Caco-2 (cell line): Measurements from ENCODE around the gene WDR33. TPM values are rescaled to one million over a fixed set of nuclear protein-coding genes. Genes with fewer than 3 reads are reported as not detected.

Experiments
- BruUV-seq: library from RNA; stranded (reverse); fragments of 400-500 nt; replicated peaks from 2 replicates; lab custom pipeline; 2021; lab: Mats Ljungman, UMichigan
- CTCF ChIA-PET: fragments of 300-600 bp; sonication (Branson Sonifier 250); formaldehyde crosslinking; loops from one replicate; lab custom pipeline; 2022; ENCODE audit warnings: antibody characterized with exemption; lab: Charles Lee
- POLR2A ChIA-PET: fragments of 300-600 bp; sonication (Branson Sonifier 250); formaldehyde crosslinking; loops from one replicate; lab custom pipeline; 2022; ENCODE audit warnings: antibody characterized with exemption; lab: Charles Lee
- DNase-seq, 2 experiments: peaks; one replicate each; pipeline versions ENCODE4 v3.0.0 to v3.0.0-alpha.2; 2020 to 2022
- H3K27me3 ChIP-seq: replicated peaks from 2 replicates; pipeline ENCODE4 v1.6.0; 2011; ENCODE audit warnings: low read length; ENCODE audit not compliant: control insufficient read depth, insufficient read depth
- H3K36me3 ChIP-seq: 2 replicates; pipeline ENCODE4 v1.5.1; 2011; ENCODE audit warnings: low read length; ENCODE audit not compliant: control insufficient read depth, insufficient read depth
- H3K4me1 ChIP-seq: fragments of 250-450 bp; sonication (Bioruptor Pico); 2 replicates; pipeline ENCODE4 v1.5.1; 2020; ENCODE audit warnings: mild to moderate bottlenecking
- H3K4me3 ChIP-seq: 2 replicates; pipeline ENCODE4 v1.5.1; 2011; ENCODE audit warnings: low read depth, mild to moderate bottlenecking, control low read depth, low read length
- H3K9me3 ChIP-seq: fragments of 250-450 bp; sonication (Bioruptor Pico); 2 replicates; pipeline ENCODE4 v1.5.1; 2020; ENCODE audit warnings: mild to moderate bottlenecking, moderate library complexity
- H3K27ac Mint-ChIP-seq: one replicate; pipeline ENCODE4 v1.8.0; 2022; ENCODE audit warnings: mixed read lengths; ENCODE audit not compliant: unreplicated experiment
- H3K27me3 Mint-ChIP-seq: one replicate; pipeline ENCODE4 v1.8.0; 2022; ENCODE audit warnings: mixed read lengths; ENCODE audit not compliant: insufficient read depth, unreplicated experiment
- H3K36me3 Mint-ChIP-seq: one replicate; pipeline ENCODE4 v1.8.0; 2022; ENCODE audit warnings: mild to moderate bottlenecking, mixed read lengths; ENCODE audit not compliant: insufficient read depth, unreplicated experiment
- H3K4me1 Mint-ChIP-seq: one replicate; pipeline ENCODE4 v1.8.0; 2022; ENCODE audit warnings: low read depth, mixed read lengths; ENCODE audit not compliant: unreplicated experiment
- H3K4me3 Mint-ChIP-seq: one replicate; pipeline ENCODE4 v1.8.0; 2022; ENCODE audit warnings: mild to moderate bottlenecking, moderate library complexity, mixed read lengths; ENCODE audit not compliant: unreplicated experiment
- H3K9me3 Mint-ChIP-seq: one replicate; pipeline ENCODE4 v1.8.0; 2022; ENCODE audit warnings: mixed read lengths; ENCODE audit not compliant: unreplicated experiment
- intact Hi-C: fragments of 100-400 bp; cut with micrococcal nuclease; formaldehyde crosslinking; loops from one replicate; pipeline ENCODE4 v1.10.0; 2022; ENCODE audit not compliant: unreplicated experiment
- total RNA-seq: library from RNA; stranded (reverse); gene quantifications from 2 replicates; pipeline ENCODE4 v1.2.3, GENCODE V29; 2022
- TF ChIP-seq, protein P1 (sequence below), 2 experiments: fragments of 200-600 bp in 1 of 2; IDR thresholded peaks; 1 replicate in 1 of 2; 2 replicates in 1 of 2; pipeline versions ENCODE4 v1.5.1 to v1.8.0; 2011 to 2022; ENCODE audit warnings: antibody characterized with exemption in 1 of 2, control low read depth in 1 of 2, inconsistent platforms in 1 of 2, low read depth in 1 of 2, low read length in 1 of 2, mild to moderate bottlenecking in 1 of 2, moderate library complexity in 1 of 2; ENCODE audit not compliant: insufficient read depth in 1 of 2, severe bottlenecking in 1 of 2, unreplicated experiment in 1 of 2

Gene WDR33
- total RNA-seq, 1 experiment from 2014 or later, result 77.5 TPM

- no peak overlapping the region for H3K27ac Mint-ChIP-seq
- POLR2A ChIA-PET, result no interaction called here
- no peaks in the 10 kb centered on the region for H3K27me3 Mint-ChIP-seq
- no peaks in the 10 kb centered on the region for H3K4me1 Mint-ChIP-seq
- no peaks in the 10 kb centered on the region for H3K36me3 ChIP-seq
- no peaks in the 10 kb centered on the region for H3K27me3 ChIP-seq
- intact Hi-C loops, result no loop called here
- peaks cover 10% of the 10 kb centered on the region for H3K4me1 ChIP-seq
- no peaks in the 10 kb centered on the region for H3K9me3 Mint-ChIP-seq
- no peaks in the 10 kb centered on the region for H3K36me3 Mint-ChIP-seq
- TF ChIP-seq, protein P1, sequence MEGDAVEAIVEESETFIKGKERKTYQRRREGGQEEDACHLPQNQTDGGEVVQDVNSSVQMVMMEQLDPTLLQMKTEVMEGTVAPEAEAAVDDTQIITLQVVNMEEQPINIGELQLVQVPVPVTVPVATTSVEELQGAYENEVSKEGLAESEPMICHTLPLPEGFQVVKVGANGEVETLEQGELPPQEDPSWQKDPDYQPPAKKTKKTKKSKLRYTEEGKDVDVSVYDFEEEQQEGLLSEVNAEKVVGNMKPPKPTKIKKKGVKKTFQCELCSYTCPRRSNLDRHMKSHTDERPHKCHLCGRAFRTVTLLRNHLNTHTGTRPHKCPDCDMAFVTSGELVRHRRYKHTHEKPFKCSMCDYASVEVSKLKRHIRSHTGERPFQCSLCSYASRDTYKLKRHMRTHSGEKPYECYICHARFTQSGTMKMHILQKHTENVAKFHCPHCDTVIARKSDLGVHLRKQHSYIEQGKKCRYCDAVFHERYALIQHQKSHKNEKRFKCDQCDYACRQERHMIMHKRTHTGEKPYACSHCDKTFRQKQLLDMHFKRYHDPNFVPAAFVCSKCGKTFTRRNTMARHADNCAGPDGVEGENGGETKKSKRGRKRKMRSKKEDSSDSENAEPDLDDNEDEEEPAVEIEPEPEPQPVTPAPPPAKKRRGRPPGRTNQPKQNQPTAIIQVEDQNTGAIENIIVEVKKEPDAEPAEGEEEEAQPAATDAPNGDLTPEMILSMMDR (IDR thresholded peaks at IDR 0.05; ENCODE audit: insufficient read depth in 1 of 2, low read depth in 1 of 2, low read length in 1 of 2, severe bottlenecking in 1 of 2, unreplicated experiment in 1 of 2), result no peak
- no TSS peak for BruUV-seq
- no peaks in the 10 kb centered on the region for H3K9me3 ChIP-seq
- DNase-seq, result no peak
- H3K4me3 Mint-ChIP-seq, result no peak overlapping the region
- CTCF ChIA-PET, result no interaction called here
- no peak overlapping the region for H3K4me3 ChIP-seq
Measured at GRCh38 chr2:127657232-127657595, 153.8 kb downstream of the WDR33 start.

DNA sequence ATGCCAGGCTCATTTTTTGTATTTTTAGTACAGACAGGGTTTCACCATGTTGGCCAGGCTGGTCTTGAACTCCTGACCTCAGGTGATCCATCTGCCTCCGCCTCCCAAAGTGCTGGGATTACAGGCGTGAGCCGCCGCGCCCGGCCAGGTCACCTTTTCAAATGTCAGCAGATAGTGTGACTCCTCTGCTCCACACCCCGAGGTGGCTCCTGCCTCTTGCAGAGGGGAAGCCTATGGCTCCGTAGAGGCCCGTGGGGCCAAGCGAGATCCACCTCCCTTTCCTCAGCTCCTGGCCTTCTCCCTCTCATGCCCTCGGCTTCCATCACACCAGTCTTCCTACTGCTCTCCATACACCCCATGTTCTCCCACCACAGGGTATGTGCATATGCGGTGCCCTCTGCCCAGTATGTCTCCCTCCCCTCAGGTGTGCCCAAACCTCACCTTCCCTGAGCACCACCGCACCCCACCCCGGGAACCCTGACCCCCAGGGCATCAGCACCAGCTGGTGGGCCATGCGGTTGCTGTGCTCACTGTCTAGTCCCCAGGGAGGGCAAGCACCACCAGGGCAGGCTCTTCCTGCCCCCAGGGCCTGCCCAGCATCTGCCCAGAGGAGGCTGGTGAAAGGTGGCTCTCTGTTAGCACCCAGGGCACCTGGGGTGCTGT is 154.3 kb downstream of the WDR33 start:
- no peaks in the 10 kb centered on the region for H3K9me3 Mint-ChIP-seq
- intact Hi-C loops, result no loop called here
- CTCF ChIA-PET, result no interaction called here

DNA sequence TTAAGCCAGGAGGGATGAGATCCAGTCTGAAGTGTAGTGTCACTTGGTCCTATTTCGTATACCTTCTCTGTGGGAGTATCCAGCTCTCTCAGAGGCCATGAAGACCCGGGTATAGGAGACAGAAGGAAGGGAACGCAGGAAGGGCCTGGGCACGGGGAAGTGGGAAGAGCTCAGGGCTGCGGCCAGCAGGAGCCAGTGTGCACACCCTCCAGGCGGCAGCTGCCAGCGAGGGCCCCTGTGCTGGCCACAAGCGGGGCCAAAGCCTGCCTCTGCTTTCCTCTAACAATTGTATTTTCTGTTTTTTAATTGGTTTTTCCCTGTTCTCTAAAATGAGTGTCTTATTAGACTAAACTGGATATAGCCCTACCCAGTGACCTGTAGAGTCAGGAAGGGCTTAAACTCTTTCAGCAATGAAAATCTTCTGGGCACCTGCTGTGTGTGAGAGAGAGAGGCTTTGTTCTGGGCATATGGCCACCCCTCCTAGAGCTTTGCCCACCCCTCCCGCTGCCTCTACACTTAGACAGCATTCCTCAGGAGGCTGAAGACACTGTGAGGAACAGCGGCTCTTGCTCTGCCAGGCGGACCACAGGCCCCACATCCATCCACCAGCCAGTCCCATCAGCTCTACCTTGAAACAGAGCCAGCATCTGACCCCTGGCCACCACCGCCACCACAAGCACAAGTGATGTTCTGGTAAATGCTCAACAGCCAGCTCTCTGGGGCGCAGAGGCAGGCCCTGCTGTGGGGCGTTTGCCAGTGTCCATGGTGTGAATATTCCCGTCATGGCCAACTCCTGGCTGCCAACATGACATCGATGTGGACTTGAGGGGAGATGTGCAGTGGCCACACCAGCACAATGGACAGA is 155.5 kb downstream of the WDR33 start:
- Mint-ChIP-seq H3K9me3 (no peaks in the 10 kb centered on the region), H3K27me3 (no peaks in the 10 kb centered on the region), H3K36me3 (no peaks in the 10 kb centered on the region), H3K4me1 (no peaks in the 10 kb centered on the region), H3K4me3 (no peak overlapping the region), H3K27ac (no peak overlapping the region)
- no TSS peak for BruUV-seq
- no peaks in the 10 kb centered on the region for H3K4me1 ChIP-seq
- ChIA-PET CTCF (interaction anchor here (0.5 kb wide), 1 partner anchor 21 kb away, joined by 4 read pairs; no protein-coding TSS in a partner anchor), POLR2A (no interaction called here)
- H3K9me3 ChIP-seq, result no peaks in the 10 kb centered on the region
- TF ChIP-seq, protein P1 (IDR thresholded peaks at IDR 0.05; ENCODE audit: insufficient read depth in 1 of 2, low read depth in 1 of 2, low read length in 1 of 2, severe bottlenecking in 1 of 2, unreplicated experiment in 1 of 2), result no peak
- no peak overlapping the region for H3K4me3 ChIP-seq
- intact Hi-C loops, result no loop called here
- H3K27me3 ChIP-seq, result no peaks in the 10 kb centered on the region
- DNase-seq, result no peak
- H3K36me3 ChIP-seq, result no peaks in the 10 kb centered on the region

More for the DNA sequence above, 154.3 kb downstream of the WDR33 start:
- H3K4me3 ChIP-seq, result no peak overlapping the region
- POLR2A ChIA-PET, result no interaction called here
- H3K27ac Mint-ChIP-seq, result no peak overlapping the region
- no peaks in the 10 kb centered on the region for H3K36me3 ChIP-seq
- no peaks in the 10 kb centered on the region for H3K4me1 Mint-ChIP-seq
- BruUV-seq, result no TSS peak
- H3K4me3 Mint-ChIP-seq, result no peak overlapping the region
- H3K36me3 Mint-ChIP-seq, result no peaks in the 10 kb centered on the region
- no peak for DNase-seq
- no peaks in the 10 kb centered on the region for H3K27me3 Mint-ChIP-seq
- TF ChIP-seq, protein P1 (IDR thresholded peaks at IDR 0.05; ENCODE audit: insufficient read depth in 1 of 2, low read depth in 1 of 2, low read length in 1 of 2, severe bottlenecking in 1 of 2, unreplicated experiment in 1 of 2), result no peak
- H3K9me3 ChIP-seq, result no peaks in the 10 kb centered on the region
- H3K27me3 ChIP-seq, result no peaks in the 10 kb centered on the region
- H3K4me1 ChIP-seq, result peaks cover 6% of the 10 kb centered on the region
